Activated CD8-positive, alpha-beta memory T cell treated with anti-CD3 and anti-CD28 coated beads for 36 hours (primary cell): ENCODE measurements around the gene STARD8. TPM values are rescaled to one million over a fixed set of nuclear protein-coding genes. Genes with fewer than 3 reads are reported as not detected.
"Not testable (repeated sequence)": the region's sequence is repeated elsewhere in the genome, so short reads cannot be mapped to it uniquely, and the experiment has no call there.

ENCODE experiments used
- CTCF ChIA-PET: fragments of 350-600 bp; sonication (Branson Sonifier 250); formaldehyde crosslinking; loops from one replicate; lab custom pipeline; 2021; ENCODE audit warnings: antibody characterized with exemption; lab: Charles Lee
- POLR2A ChIA-PET: fragments of 350-600 bp; sonication (Branson Sonifier 250); formaldehyde crosslinking; loops from one replicate; lab custom pipeline; 2021; ENCODE audit warnings: antibody characterized with exemption; lab: Charles Lee
- total RNA-seq, 2 experiments: library from RNA; stranded (reverse); gene quantifications; one replicate each; pipeline ENCODE4 v1.2.3, GENCODE V29; 2021

STARD8 gene
- total RNA-seq, 2 experiments from 2014 or later: 0.19 TPM

- ChIA-PET CTCF (no interaction called here), POLR2A (no interaction called here)
Measured at GRCh38 chrX:68728186-68728585, 80.7 kb downstream of the STARD8 start.

- ChIA-PET POLR2A (no interaction called here), CTCF (no interaction called here)
Measured at GRCh38 chrX:68731254-68731653, 83.8 kb downstream of the STARD8 start.

GRCh38 chrX:68732906-68733493 lies 85.5 kb downstream of the STARD8 start:
- ChIA-PET CTCF (interaction anchor here (0.8 to 2.2 kb wide), 6 partner anchors 17 to 489 kb away, joined by 3 to 8 read pairs (median 4); partner anchors contain the start of gene EFNB1), POLR2A (no interaction called here)

GRCh38 chrX:68735266-68735665 lies 87.8 kb downstream of the STARD8 start:
- CTCF ChIA-PET: no interaction called here

GRCh38 chrX:68741864-68742263 lies 94.4 kb downstream of the STARD8 start:
- POLR2A ChIA-PET: not testable (repeated sequence)

More at GRCh38 chrX:68735266-68735665, 87.8 kb downstream of the STARD8 start:
- POLR2A ChIA-PET: no interaction called here

GRCh38 chrX:68743754-68744153 lies 96.3 kb downstream of the STARD8 start:
- ChIA-PET POLR2A (no interaction called here), CTCF (no interaction called here)

More at GRCh38 chrX:68741864-68742263, 94.4 kb downstream of the STARD8 start:
- CTCF ChIA-PET: not testable (repeated sequence)

GRCh38 chrX:68746988-68747387 lies 99.5 kb downstream of the STARD8 start:
- CTCF ChIA-PET: no interaction called here
- POLR2A ChIA-PET: no interaction called here

GRCh38 chrX:68748030-68748429 lies 100.6 kb downstream of the STARD8 start:
- CTCF ChIA-PET: no interaction called here
- POLR2A ChIA-PET: no interaction called here

- POLR2A ChIA-PET: interaction anchor here (0.6 kb wide), 1 partner anchor 33 kb away, joined by 3 read pairs; no protein-coding TSS in a partner anchor
- CTCF ChIA-PET: interaction anchor here (0.9 kb wide), 1 partner anchor 16 kb away, joined by 3 read pairs; no protein-coding TSS in a partner anchor
Measured at GRCh38 chrX:68749426-68749825, 102.0 kb downstream of the STARD8 start.

- ChIA-PET POLR2A (no interaction called here), CTCF (interaction anchor here (0.9 kb wide), 1 partner anchor 17 kb away, joined by 3 read pairs; no protein-coding TSS in a partner anchor)
Measured at GRCh38 chrX:68750316-68750715, 102.8 kb downstream of the STARD8 start.

- ChIA-PET CTCF (no interaction called here), POLR2A (no interaction called here)
Measured at GRCh38 chrX:68751372-68751771, 103.9 kb downstream of the STARD8 start.

- ChIA-PET POLR2A (no interaction called here), CTCF (no interaction called here)
Measured at GRCh38 chrX:68753218-68753617, 105.8 kb downstream of the STARD8 start.

GRCh38 chrX:68754406-68754805 lies 106.9 kb downstream of the STARD8 start:
- ChIA-PET POLR2A (no interaction called here), CTCF (no interaction called here)

GRCh38 chrX:68755616-68756125 lies 108.2 kb downstream of the STARD8 start:
- POLR2A ChIA-PET: no interaction called here
- CTCF ChIA-PET: no interaction called here

GRCh38 chrX:68757331-68757730 lies 109.9 kb downstream of the STARD8 start:
- POLR2A ChIA-PET: no interaction called here
- CTCF ChIA-PET: no interaction called here

GRCh38 chrX:68757731-68758130 lies 110.3 kb downstream of the STARD8 start:
- ChIA-PET CTCF (no interaction called here), POLR2A (no interaction called here)

GRCh38 chrX:68758671-68759070 lies 111.2 kb downstream of the STARD8 start:
- ChIA-PET CTCF (no interaction called here), POLR2A (no interaction called here)

- POLR2A ChIA-PET: no interaction called here
- CTCF ChIA-PET: no interaction called here
Measured at GRCh38 chrX:68761086-68761485, 113.6 kb downstream of the STARD8 start.

- ChIA-PET POLR2A (no interaction called here), CTCF (no interaction called here)
Measured at GRCh38 chrX:68762766-68763165, 115.3 kb downstream of the STARD8 start.

- ChIA-PET POLR2A (no interaction called here), CTCF (no interaction called here)
Measured at GRCh38 chrX:68763481-68763880, 116.0 kb downstream of the STARD8 start.
